Chondrocyte (in vitro differentiated cells): Measurements from ENCODE around the gene STXBP1. TPM values are rescaled to one million over a fixed set of nuclear protein-coding genes. Genes with fewer than 3 reads are reported as not detected.

Experiments used
- DNase-seq: peaks from one replicate; pipeline ENCODE4 v3.0.0; 2021; ENCODE audit warnings: mixed read lengths, low spot score
- H3K27ac Mint-ChIP-seq: one replicate; pipeline ENCODE4 v1.8.0; 2021; ENCODE audit warnings: mild to moderate bottlenecking, moderate library complexity, mixed read lengths; ENCODE audit not compliant: unreplicated experiment
- H3K27me3 Mint-ChIP-seq: 2 replicates; pipeline ENCODE4 v1.8.0; 2021; ENCODE audit warnings: low read depth, mixed read lengths
- H3K36me3 Mint-ChIP-seq: 2 replicates; pipeline ENCODE4 v1.8.0; 2021; ENCODE audit warnings: low read depth, mixed read lengths
- H3K4me1 Mint-ChIP-seq: 2 replicates; pipeline ENCODE4 v1.8.0; 2021; ENCODE audit warnings: low read depth, mild to moderate bottlenecking, mixed read lengths
- H3K4me3 Mint-ChIP-seq: one replicate; pipeline ENCODE4 v1.8.0; 2021; ENCODE audit warnings: mild to moderate bottlenecking, moderate library complexity, mixed read lengths; ENCODE audit not compliant: unreplicated experiment
- H3K9me3 Mint-ChIP-seq: 2 replicates; pipeline ENCODE4 v1.8.0; 2021; ENCODE audit warnings: low read depth, mixed read lengths
- CTCF ChIP-seq: fragments of 200-600 bp; sonication (generic); IDR thresholded peaks from 2 replicates; pipeline ENCODE4 v1.5.0; 2021; ENCODE audit warnings: antibody characterized with exemption, mild to moderate bottlenecking, moderate library complexity
- total RNA-seq: library from RNA; stranded (reverse); gene quantifications from 3 replicates; pipeline ENCODE4 v1.2.1, GENCODE V29; 2021

STXBP1 gene
- total RNA-seq, 1 donor from 2014 or later, result 41.6 TPM

- Mint-ChIP-seq H3K4me3 (no peak overlapping the region), H3K4me1 (peaks cover 3% of the 10 kb centered on the region), H3K27me3 (no peaks in the 10 kb centered on the region), H3K9me3 (no peaks in the 10 kb centered on the region), H3K27ac (no peak overlapping the region), H3K36me3 (no peaks in the 10 kb centered on the region)
- TF ChIP-seq CTCF, result no peak
- DNase-seq, result peak; percentile 85
Observed at GRCh38 chr9:127724012-127724411, 111.9 kb downstream of the STXBP1 start.

- no peaks in the 10 kb centered on the region for H3K9me3 Mint-ChIP-seq
- no peak for DNase-seq
- no peak overlapping the region for H3K27ac Mint-ChIP-seq
- no peak for TF ChIP-seq CTCF
- no peak overlapping the region for H3K4me3 Mint-ChIP-seq
- H3K4me1 Mint-ChIP-seq, result no peaks in the 10 kb centered on the region
- no peaks in the 10 kb centered on the region for H3K27me3 Mint-ChIP-seq
- peaks cover 1% of the 10 kb centered on the region for H3K36me3 Mint-ChIP-seq
Observed at GRCh38 chr9:127726871-127727270, 114.8 kb downstream of the STXBP1 start.

GRCh38 chr9:127728808-127729207, 116.7 kb downstream of the STXBP1 start:
- DNase-seq, result no peak
- Mint-ChIP-seq H3K9me3 (no peaks in the 10 kb centered on the region), H3K27me3 (no peaks in the 10 kb centered on the region), H3K36me3 (peaks cover 5% of the 10 kb centered on the region), H3K27ac (no peak overlapping the region), H3K4me3 (no peak overlapping the region), H3K4me1 (peaks cover 4% of the 10 kb centered on the region)
- TF ChIP-seq CTCF, result no peak

- TF ChIP-seq CTCF, result no peak
- H3K9me3 Mint-ChIP-seq, result no peaks in the 10 kb centered on the region
- DNase-seq, result no peak
- peaks cover 10% of the 10 kb centered on the region for H3K4me1 Mint-ChIP-seq
- H3K27me3 Mint-ChIP-seq, result no peaks in the 10 kb centered on the region
- H3K36me3 Mint-ChIP-seq, result peaks cover 5% of the 10 kb centered on the region
- H3K27ac Mint-ChIP-seq, result no peak overlapping the region
- no peak overlapping the region for H3K4me3 Mint-ChIP-seq
Observed at GRCh38 chr9:127729522-127730256, 117.6 kb downstream of the STXBP1 start.

DNA sequence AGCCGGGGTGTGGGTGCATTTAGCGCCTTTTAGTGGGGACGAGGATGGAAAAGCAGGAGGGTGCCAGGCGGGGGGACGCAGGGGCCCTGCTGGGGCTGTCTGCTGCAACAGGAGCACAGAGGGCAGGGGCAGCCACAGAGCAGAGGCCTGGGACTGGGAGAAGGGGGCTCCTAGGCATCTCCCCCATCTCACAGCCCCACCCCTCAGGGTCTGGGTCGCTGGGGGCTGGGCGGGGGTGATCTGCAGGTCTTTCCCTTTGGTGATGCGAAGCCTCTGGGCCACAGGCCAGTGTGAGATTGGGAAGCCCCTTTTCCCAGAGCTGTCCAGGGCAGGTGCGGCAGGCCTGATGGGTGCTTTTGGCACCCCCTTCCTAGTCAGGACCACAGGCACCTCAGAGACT, 118.2 kb downstream of the STXBP1 start:
- H3K4me3 Mint-ChIP-seq, result no peak overlapping the region
- H3K4me1 Mint-ChIP-seq, result peaks cover 10% of the 10 kb centered on the region
- no peak overlapping the region for H3K27ac Mint-ChIP-seq
- H3K36me3 Mint-ChIP-seq, result peaks cover 5% of the 10 kb centered on the region
- H3K9me3 Mint-ChIP-seq, result no peaks in the 10 kb centered on the region
- no peak for TF ChIP-seq CTCF
- no peak for DNase-seq
- no peaks in the 10 kb centered on the region for H3K27me3 Mint-ChIP-seq
